ENCODE measurements around the gene CCDC185.

The CCDC185 gene

DNA sequence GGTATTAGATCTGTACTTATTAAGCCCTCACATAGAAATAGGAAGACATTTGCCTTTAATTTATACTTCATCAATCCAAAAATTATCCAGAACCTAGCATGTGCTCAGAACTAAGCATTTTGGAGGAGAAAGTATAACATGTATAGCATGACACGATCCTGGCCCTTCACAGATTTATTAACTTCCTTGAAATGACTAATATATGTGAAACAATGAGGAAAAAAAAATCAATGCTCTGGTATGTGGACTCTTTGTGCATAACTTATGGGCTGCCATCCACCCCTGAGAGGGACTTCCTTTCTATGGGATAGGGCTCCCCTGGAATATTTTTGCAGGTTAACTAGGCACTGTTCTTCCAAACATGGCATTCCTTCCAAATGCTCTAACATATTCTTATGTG is 36.6 kb downstream of the CCDC185 start:
- no peak for TF ChIP-seq ZNF274 (IDR thresholded peaks at IDR 0.05; ENCODE audit: low read depth, low read length)
- no peak overlapping the region for H3K4me3 ChIP-seq (ENCODE audit: low read length)

DNA sequence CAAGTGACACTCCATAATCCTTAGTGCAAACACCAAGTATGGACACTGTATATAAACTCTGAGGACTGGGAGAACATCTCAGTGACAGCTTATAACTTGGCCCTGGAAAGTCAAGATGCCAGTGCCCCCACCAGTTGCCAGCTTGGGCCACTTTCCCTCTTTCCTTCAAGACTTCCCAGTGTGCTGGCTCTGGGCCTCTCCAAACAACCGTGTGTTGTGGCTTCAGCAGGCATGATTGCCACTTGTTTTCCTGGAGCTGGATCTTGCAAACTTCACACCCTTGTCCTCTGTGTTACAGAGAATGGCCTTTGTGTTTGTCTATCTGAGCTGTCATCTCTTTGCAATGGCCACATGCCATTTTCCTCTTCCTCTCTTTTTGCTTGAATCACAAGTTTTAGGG is 37.0 kb downstream of the CCDC185 start:
- no peak overlapping the region for H3K4me3 ChIP-seq (ENCODE audit: low read length)
- no peak for TF ChIP-seq ZNF274 (IDR thresholded peaks at IDR 0.05; ENCODE audit: low read depth, low read length)

DNA sequence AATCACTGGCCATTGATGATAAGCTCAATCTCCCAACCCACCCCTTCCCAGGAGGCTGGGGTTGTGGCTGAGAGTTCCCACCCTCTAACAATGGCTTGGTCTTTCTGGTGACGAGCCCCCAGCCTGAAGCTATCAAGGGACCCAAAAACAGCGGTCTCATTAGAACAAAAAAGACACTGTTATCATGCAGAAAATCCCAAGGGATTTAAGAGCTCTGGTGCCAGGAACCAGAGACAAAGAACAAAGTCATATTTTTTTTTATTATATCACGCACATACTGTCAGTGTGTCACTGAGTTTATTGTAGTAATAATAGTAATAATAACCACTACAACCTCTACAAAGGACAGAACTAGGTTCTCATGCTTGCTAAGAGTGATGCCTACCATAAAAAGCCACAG is 43.9 kb downstream of the CCDC185 start:
- no peak overlapping the region for H3K4me3 ChIP-seq (ENCODE audit: low read length)
- no peak for TF ChIP-seq ZNF274 (IDR thresholded peaks at IDR 0.05; ENCODE audit: low read depth, low read length)

DNA sequence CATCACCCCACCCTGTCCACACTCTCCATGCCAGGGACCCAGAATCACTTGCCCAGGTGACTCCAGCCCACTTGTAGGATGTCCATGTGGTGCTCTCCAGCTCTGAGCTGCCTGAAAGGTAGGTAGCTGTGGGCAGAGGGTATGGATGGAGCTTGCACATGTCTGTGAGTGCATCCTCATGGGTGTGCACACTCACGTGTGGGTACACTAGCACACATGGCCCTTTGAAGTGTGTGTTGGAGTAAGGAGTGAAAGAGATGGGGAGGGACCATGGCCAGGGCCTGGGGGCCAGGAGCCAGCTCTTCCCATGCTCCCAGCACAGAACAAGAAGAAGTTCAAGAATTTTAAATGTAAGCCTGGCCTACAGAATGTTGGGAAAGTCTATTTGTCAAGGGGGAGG is 50.2 kb downstream of the CCDC185 start:
- no peak for TF ChIP-seq ZNF274 (IDR thresholded peaks at IDR 0.05; ENCODE audit: low read depth, low read length)
- H3K4me3 ChIP-seq (ENCODE audit: low read length): no peak overlapping the region

DNA sequence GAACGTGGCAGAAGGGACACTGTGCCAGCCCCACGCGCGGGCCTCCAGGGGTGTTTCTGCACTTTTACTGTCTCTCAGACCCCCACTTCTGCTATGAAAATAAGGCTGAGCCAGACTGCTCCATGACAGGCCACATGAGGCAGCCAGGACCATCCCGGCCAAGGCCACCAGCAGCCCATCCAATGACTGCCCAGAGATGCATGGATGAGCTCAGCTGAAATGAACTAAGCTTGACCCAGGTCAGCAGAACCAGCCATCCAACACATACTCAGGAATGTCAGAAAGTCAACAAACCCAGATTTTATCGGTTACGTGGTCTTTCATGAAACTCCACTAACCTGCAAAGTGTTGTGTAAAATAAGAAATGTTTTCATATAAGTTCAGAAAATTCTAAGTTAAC is 51.2 kb downstream of the CCDC185 start:
- H3K4me3 ChIP-seq (ENCODE audit: low read length): no peak overlapping the region
- TF ChIP-seq ZNF274 (IDR thresholded peaks at IDR 0.05; ENCODE audit: low read depth, low read length): no peak
